Measurements from ENCODE around the gene DCBLD1.

DNA sequence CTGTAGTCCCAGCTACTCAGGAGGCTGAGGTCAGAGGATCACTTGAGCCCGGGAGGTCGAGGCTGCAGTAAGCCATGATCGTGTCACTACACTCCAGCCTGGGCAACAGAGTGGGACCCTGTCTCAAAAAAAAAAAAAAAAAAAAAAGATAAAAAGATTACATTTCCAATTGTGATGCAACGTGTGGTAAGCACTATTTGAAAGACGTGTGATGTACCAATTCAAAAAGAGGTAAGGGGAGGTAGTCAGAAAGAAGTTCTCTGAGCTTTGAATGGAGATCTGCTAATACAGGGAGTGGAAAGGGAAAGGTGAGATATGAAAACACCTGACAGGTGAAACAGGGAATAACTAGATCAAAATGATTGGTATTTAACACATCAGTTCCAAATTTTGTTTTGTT lies 108.0 kb downstream of the DCBLD1 start:
- no peak for TF ChIP-seq CTCF (IDR thresholded peaks at IDR 0.05)
- TF ChIP-seq POLR2A (IDR thresholded peaks at IDR 0.05): no peak
